GM23338 (cell line): ENCODE results near the gene EGFR. TPM values are rescaled to one million over a fixed set of nuclear protein-coding genes. Genes with fewer than 3 reads are reported as not detected.

Source experiments
- ATAC-seq: fragments of 200-7000 bp; cut with Tn5 transposase; 3 replicates; pipeline ENCODE4 v1.9.1; 2020
- DNase-seq: peaks from one replicate; pipeline ENCODE4 v3.0.0-alpha.2; 2015; ENCODE audit warnings: low spot score
- H2AFZ ChIP-seq: fragments of 200-600 bp; sonication (generic); 2 replicates; pipeline ENCODE4 v1.8.0; 2016; ENCODE audit warnings: antibody characterized with exemption, mild to moderate bottlenecking, moderate library complexity
- H3F3A ChIP-seq: fragments of 200-600 bp; sonication (generic); replicated peaks from 2 replicates; pipeline ENCODE4 v1.8.0; 2017; ENCODE audit warnings: antibody characterized with exemption, mixed run types, low read depth
- H3K27ac ChIP-seq: fragments of 200-600 bp; sonication (generic); 2 replicates; pipeline ENCODE4 v1.6.1; 2016; ENCODE audit warnings: low read depth
- H3K27me3 ChIP-seq: fragments of 200-600 bp; sonication (generic); 2 replicates; pipeline ENCODE4 v1.8.0; 2016; ENCODE audit warnings: mild to moderate bottlenecking, mixed run types, moderate library complexity; ENCODE audit not compliant: insufficient read depth
- H3K36me3 ChIP-seq: fragments of 200-600 bp; sonication (generic); 2 replicates; pipeline ENCODE4 v1.8.0; 2016; ENCODE audit warnings: mild to moderate bottlenecking; ENCODE audit not compliant: insufficient read depth
- H3K4me1 ChIP-seq: fragments of 200-600 bp; sonication (generic); 2 replicates; pipeline ENCODE4 v1.8.0; 2016; ENCODE audit warnings: mild to moderate bottlenecking, moderate library complexity; ENCODE audit not compliant: insufficient read depth
- H3K4me2 ChIP-seq: fragments of 200-600 bp; sonication (generic); 2 replicates; pipeline ENCODE4 v1.7.1; 2017; ENCODE audit warnings: mixed run types
- H3K4me3 ChIP-seq: fragments of 200-600 bp; sonication (generic); 2 replicates; pipeline ENCODE4 v1.6.1; 2016; ENCODE audit warnings: mixed run types
- H3K79me2 ChIP-seq: fragments of 200-600 bp; sonication (generic); replicated peaks from 2 replicates; pipeline ENCODE4 v1.8.0; 2017; ENCODE audit warnings: mild to moderate bottlenecking; ENCODE audit not compliant: insufficient read depth
- H3K9me2 ChIP-seq: fragments of 200-600 bp; sonication (generic); 2 replicates; pipeline ENCODE4 v1.8.0; 2017; ENCODE audit not compliant: insufficient read depth
- H4K20me1 ChIP-seq: fragments of 200-600 bp; sonication (generic); replicated peaks from 2 replicates; pipeline ENCODE4 v1.8.0; 2017; ENCODE audit warnings: mild to moderate bottlenecking; ENCODE audit not compliant: insufficient read depth
- H3K27ac Mint-ChIP-seq: 2 replicates; pipeline ENCODE4 v1.8.0; 2020; ENCODE audit warnings: inconsistent platforms, mild to moderate bottlenecking, moderate library complexity, mixed read lengths
- H3K27me3 Mint-ChIP-seq: 3 replicates; pipeline ENCODE4 v1.8.0; 2022; ENCODE audit warnings: low read depth, mild to moderate bottlenecking, moderate library complexity, mixed read lengths, inconsistent platforms; ENCODE audit not compliant: insufficient read depth, poor library complexity
- H3K36me3 Mint-ChIP-seq: 3 replicates; pipeline ENCODE4 v1.8.0; 2021; ENCODE audit warnings: low read depth, mild to moderate bottlenecking, inconsistent platforms, moderate library complexity, mixed read lengths
- H3K4me1 Mint-ChIP-seq: 3 replicates; pipeline ENCODE4 v1.8.0; 2020; ENCODE audit warnings: mild to moderate bottlenecking, inconsistent platforms, mixed read lengths
- H3K4me3 Mint-ChIP-seq: 3 replicates; pipeline ENCODE4 v1.8.0; 2021; ENCODE audit warnings: moderate library complexity, mild to moderate bottlenecking, inconsistent platforms, mixed read lengths
- H3K9me3 Mint-ChIP-seq: 3 replicates; pipeline ENCODE4 v1.8.0; 2020; ENCODE audit warnings: moderate library complexity, mild to moderate bottlenecking, inconsistent platforms, mixed read lengths
- CREB1 ChIP-seq: fragments of 250-450 bp; sonication (Bioruptor Pico); IDR thresholded peaks from 2 replicates; pipeline ENCODE4 v1.5.0; 2020; ENCODE audit warnings: low read depth, mild to moderate bottlenecking, moderate library complexity
- EZH2 ChIP-seq: fragments of 200-600 bp; sonication (generic); IDR thresholded peaks from one replicate; pipeline ENCODE4 v1.8.0; 2017; ENCODE audit warnings: antibody characterized with exemption, mild to moderate bottlenecking, low read depth; ENCODE audit not compliant: unreplicated experiment
- EZH2phosphoT487 ChIP-seq: fragments of 200-600 bp; sonication (generic); IDR thresholded peaks from one replicate; pipeline ENCODE4 v1.8.1; 2018; ENCODE audit warnings: antibody characterized with exemption; ENCODE audit not compliant: unreplicated experiment
- JUNB ChIP-seq: IDR thresholded peaks from one replicate; pipeline ENCODE4 v1.6.1; 2016; ENCODE audit warnings: antibody characterized with exemption; ENCODE audit not compliant: unreplicated experiment
- NANOG ChIP-seq: IDR thresholded peaks from 2 replicates; pipeline ENCODE4 v1.6.1; 2016; ENCODE audit warnings: antibody characterized with exemption, borderline replicate concordance
- POLR2AphosphoS5 ChIP-seq: IDR thresholded peaks from 2 replicates; pipeline ENCODE4 v1.6.1; 2016; ENCODE audit warnings: antibody characterized with exemption, low read depth
- STAT1 ChIP-seq: IDR thresholded peaks from one replicate; pipeline ENCODE4 v1.6.1; 2016; ENCODE audit warnings: antibody characterized with exemption; ENCODE audit not compliant: unreplicated experiment
- ZNF114 ChIP-seq: fragments of 250-450 bp; sonication (Bioruptor Pico); IDR thresholded peaks from 2 replicates; pipeline ENCODE4 v1.5.0; 2020; ENCODE audit warnings: mild to moderate bottlenecking, moderate library complexity
- ZNF331 ChIP-seq: fragments of 250-450 bp; sonication (Bioruptor Pico); IDR thresholded peaks from 2 replicates; pipeline ENCODE4 v1.5.0; 2020; ENCODE audit warnings: low read depth, mild to moderate bottlenecking, moderate library complexity
- polyA plus RNA-seq: library from polyadenylated mRNA; unstranded; fragments of >200 nt; fragmentation: Nextera tagmentation; extraction: Ambion mirVana; gene quantifications from 2 replicates; pipeline ENCODE4 v1.2.1, GENCODE V29; 2016
- total RNA-seq: library from RNA; depleted of rRNA; stranded (reverse); fragments of >200 nt; shearing (Covaris generic); gene quantifications from 2 replicates; pipeline ENCODE4 v1.2.3, GENCODE V29; 2014
- TF ChIP-seq, protein P1 (sequence below), 2 experiments: fragments of 200-600 bp in 1 of 2; sonication (generic) in 1 of 2; conservative IDR thresholded peaks; 2 replicates each; pipeline versions ENCODE4 v1.5.1 to v1.6.1; 2016 to 2017; ENCODE audit warnings: antibody characterized with exemption in 2 of 2, low read depth in 2 of 2, mild to moderate bottlenecking in 2 of 2, moderate library complexity in 1 of 2
- TF ChIP-seq, protein P2 (sequence below): IDR thresholded peaks from 2 replicates; pipeline ENCODE4 v1.6.1; 2016; ENCODE audit warnings: antibody characterized with exemption
- TF ChIP-seq, protein P3 (sequence below): fragments of 250-450 bp; sonication (Bioruptor Pico); IDR thresholded peaks from 2 replicates; pipeline ENCODE4 v1.5.0; 2020; ENCODE audit warnings: mild to moderate bottlenecking, moderate library complexity
- TF ChIP-seq, protein P4 (sequence below): IDR thresholded peaks from one replicate; pipeline ENCODE4 v1.6.1; 2018; ENCODE audit warnings: antibody characterized with exemption; ENCODE audit not compliant: unreplicated experiment

EGFR gene
- total and polyA plus RNA-seq, 2 experiments from 2014 or later, result 1.5 to 4.5 TPM

DNA sequence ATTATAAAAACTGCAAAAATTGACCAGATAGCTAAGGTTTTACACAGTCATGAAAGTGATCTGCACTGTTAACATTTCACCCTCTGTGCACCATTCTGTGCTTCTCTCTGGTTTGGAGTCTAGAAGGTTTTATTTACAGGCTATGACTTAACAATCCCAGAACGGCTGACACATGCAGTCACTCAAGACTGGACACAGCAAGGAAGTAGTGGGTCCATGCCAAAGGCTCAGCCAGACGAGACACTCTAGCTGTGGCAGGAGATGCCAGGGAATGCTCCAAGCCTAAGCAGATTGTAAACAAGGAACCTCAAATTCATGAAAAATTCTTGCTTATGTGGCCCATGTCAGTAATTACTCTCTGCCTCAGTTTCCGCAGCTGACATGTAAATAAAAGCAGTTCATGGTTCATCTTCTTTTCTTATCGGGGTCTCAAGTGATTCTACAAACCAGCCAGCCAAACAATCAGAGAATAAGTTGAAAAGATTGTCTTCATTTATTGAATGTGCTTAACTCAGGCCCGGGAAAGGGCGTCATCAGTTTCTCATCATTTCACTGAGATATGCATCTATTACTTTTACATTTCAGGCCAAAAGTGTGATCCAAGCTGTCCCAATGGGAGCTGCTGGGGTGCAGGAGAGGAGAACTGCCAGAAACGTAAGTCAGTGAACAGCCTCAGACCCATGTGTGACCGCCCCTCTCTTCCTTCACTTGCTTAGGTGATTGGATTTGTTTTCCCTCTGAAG is 132.1 kb downstream of the EGFR start:
- ATAC-seq (no peak), DNase-seq (no peak)
- Mint-ChIP-seq H3K27me3 (no peaks in the 10 kb centered on the region), H3K9me3 (no peaks in the 10 kb centered on the region), H3K4me1 (no peaks in the 10 kb centered on the region), H3K27ac (no peak overlapping the region), H3K4me3 (no peak overlapping the region), H3K36me3 (no peaks in the 10 kb centered on the region; the same call in 2 of the 3 replicates)
- Histone ChIP-seq H3K4me2 (no peak overlapping the region), H3K9me2 (no peaks in the 10 kb centered on the region), H3K4me3 (no peak overlapping the region), H2AFZ (no peak overlapping the region), H3K27ac (no peak overlapping the region), H3F3A (no peaks in the 10 kb centered on the region), H4K20me1 (no peaks in the 10 kb centered on the region), H3K4me1 (no peaks in the 10 kb centered on the region), H3K36me3 (no peaks in the 10 kb centered on the region), H3K27me3 (no peaks in the 10 kb centered on the region), H3K79me2 (no peaks in the 10 kb centered on the region)
- TF ChIP-seq EZH2phosphoT487, result no peak
- no peak for TF ChIP-seq POLR2AphosphoS5
- TF ChIP-seq JUNB, result no peak
- TF ChIP-seq STAT1, result no peak
- TF ChIP-seq ZNF331 (CRISPR knock-in tag), result no peak
- no peak for TF ChIP-seq CREB1 (CRISPR knock-in tag)
- TF ChIP-seq, protein P1, sequence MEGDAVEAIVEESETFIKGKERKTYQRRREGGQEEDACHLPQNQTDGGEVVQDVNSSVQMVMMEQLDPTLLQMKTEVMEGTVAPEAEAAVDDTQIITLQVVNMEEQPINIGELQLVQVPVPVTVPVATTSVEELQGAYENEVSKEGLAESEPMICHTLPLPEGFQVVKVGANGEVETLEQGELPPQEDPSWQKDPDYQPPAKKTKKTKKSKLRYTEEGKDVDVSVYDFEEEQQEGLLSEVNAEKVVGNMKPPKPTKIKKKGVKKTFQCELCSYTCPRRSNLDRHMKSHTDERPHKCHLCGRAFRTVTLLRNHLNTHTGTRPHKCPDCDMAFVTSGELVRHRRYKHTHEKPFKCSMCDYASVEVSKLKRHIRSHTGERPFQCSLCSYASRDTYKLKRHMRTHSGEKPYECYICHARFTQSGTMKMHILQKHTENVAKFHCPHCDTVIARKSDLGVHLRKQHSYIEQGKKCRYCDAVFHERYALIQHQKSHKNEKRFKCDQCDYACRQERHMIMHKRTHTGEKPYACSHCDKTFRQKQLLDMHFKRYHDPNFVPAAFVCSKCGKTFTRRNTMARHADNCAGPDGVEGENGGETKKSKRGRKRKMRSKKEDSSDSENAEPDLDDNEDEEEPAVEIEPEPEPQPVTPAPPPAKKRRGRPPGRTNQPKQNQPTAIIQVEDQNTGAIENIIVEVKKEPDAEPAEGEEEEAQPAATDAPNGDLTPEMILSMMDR (conservative IDR thresholded peaks at IDR 0.05; ENCODE audit: low read depth in 2 of 2), result no peak
- TF ChIP-seq EZH2, result no peak
- TF ChIP-seq ZNF114 (CRISPR knock-in tag), result no peak
- TF ChIP-seq, protein P2, sequence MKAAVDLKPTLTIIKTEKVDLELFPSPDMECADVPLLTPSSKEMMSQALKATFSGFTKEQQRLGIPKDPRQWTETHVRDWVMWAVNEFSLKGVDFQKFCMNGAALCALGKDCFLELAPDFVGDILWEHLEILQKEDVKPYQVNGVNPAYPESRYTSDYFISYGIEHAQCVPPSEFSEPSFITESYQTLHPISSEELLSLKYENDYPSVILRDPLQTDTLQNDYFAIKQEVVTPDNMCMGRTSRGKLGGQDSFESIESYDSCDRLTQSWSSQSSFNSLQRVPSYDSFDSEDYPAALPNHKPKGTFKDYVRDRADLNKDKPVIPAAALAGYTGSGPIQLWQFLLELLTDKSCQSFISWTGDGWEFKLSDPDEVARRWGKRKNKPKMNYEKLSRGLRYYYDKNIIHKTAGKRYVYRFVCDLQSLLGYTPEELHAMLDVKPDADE, result no peak
- TF ChIP-seq, protein P3, sequence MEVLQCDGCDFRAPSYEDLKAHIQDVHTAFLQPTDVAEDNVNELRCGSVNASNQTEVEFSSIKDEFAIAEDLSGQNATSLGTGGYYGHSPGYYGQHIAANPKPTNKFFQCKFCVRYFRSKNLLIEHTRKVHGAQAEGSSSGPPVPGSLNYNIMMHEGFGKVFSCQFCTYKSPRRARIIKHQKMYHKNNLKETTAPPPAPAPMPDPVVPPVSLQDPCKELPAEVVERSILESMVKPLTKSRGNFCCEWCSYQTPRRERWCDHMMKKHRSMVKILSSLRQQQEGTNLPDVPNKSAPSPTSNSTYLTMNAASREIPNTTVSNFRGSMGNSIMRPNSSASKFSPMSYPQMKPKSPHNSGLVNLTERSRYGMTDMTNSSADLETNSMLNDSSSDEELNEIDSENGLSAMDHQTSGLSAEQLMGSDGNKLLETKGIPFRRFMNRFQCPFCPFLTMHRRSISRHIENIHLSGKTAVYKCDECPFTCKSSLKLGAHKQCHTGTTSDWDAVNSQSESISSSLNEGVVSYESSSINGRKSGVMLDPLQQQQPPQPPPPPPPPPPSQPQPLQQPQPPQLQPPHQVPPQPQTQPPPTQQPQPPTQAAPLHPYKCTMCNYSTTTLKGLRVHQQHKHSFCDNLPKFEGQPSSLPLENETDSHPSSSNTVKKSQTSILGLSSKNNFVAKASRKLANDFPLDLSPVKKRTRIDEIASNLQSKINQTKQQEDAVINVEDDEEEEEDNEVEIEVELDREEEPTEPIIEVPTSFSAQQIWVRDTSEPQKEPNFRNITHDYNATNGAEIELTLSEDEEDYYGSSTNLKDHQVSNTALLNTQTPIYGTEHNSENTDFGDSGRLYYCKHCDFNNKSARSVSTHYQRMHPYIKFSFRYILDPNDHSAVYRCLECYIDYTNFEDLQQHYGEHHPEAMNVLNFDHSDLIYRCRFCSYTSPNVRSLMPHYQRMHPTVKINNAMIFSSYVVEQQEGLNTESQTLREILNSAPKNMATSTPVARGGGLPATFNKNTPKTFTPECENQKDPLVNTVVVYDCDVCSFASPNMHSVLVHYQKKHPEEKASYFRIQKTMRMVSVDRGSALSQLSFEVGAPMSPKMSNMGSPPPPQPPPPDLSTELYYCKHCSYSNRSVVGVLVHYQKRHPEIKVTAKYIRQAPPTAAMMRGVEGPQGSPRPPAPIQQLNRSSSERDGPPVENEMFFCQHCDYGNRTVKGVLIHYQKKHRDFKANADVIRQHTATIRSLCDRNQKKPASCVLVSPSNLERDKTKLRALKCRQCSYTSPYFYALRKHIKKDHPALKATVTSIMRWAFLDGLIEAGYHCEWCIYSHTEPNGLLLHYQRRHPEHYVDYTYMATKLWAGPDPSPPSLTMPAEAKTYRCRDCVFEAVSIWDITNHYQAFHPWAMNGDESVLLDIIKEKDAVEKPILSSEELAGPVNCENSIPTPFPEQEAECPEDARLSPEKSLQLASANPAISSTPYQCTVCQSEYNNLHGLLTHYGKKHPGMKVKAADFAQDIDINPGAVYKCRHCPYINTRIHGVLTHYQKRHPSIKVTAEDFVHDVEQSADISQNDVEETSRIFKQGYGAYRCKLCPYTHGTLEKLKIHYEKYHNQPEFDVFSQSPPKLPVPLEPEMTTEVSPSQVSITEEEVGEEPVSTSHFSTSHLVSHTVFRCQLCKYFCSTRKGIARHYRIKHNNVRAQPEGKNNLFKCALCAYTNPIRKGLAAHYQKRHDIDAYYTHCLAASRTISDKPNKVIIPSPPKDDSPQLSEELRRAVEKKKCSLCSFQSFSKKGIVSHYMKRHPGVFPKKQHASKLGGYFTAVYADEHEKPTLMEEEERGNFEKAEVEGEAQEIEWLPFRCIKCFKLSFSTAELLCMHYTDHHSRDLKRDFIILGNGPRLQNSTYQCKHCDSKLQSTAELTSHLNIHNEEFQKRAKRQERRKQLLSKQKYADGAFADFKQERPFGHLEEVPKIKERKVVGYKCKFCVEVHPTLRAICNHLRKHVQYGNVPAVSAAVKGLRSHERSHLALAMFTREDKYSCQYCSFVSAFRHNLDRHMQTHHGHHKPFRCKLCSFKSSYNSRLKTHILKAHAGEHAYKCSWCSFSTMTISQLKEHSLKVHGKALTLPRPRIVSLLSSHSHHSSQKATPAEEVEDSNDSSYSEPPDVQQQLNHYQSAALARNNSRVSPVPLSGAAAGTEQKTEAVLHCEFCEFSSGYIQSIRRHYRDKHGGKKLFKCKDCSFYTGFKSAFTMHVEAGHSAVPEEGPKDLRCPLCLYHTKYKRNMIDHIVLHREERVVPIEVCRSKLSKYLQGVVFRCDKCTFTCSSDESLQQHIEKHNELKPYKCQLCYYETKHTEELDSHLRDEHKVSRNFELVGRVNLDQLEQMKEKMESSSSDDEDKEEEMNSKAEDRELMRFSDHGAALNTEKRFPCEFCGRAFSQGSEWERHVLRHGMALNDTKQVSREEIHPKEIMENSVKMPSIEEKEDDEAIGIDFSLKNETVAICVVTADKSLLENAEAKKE (CRISPR knock-in tag), result no peak
- no peak for TF ChIP-seq NANOG
- TF ChIP-seq, protein P4, sequence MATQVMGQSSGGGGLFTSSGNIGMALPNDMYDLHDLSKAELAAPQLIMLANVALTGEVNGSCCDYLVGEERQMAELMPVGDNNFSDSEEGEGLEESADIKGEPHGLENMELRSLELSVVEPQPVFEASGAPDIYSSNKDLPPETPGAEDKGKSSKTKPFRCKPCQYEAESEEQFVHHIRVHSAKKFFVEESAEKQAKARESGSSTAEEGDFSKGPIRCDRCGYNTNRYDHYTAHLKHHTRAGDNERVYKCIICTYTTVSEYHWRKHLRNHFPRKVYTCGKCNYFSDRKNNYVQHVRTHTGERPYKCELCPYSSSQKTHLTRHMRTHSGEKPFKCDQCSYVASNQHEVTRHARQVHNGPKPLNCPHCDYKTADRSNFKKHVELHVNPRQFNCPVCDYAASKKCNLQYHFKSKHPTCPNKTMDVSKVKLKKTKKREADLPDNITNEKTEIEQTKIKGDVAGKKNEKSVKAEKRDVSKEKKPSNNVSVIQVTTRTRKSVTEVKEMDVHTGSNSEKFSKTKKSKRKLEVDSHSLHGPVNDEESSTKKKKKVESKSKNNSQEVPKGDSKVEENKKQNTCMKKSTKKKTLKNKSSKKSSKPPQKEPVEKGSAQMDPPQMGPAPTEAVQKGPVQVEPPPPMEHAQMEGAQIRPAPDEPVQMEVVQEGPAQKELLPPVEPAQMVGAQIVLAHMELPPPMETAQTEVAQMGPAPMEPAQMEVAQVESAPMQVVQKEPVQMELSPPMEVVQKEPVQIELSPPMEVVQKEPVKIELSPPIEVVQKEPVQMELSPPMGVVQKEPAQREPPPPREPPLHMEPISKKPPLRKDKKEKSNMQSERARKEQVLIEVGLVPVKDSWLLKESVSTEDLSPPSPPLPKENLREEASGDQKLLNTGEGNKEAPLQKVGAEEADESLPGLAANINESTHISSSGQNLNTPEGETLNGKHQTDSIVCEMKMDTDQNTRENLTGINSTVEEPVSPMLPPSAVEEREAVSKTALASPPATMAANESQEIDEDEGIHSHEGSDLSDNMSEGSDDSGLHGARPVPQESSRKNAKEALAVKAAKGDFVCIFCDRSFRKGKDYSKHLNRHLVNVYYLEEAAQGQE, result no peak
